NCI-H187 (cell line): ENCODE measurements around the gene STXBP6.
"Not testable (repeated sequence)": the region's sequence is repeated elsewhere in the genome, so short reads cannot be mapped to it uniquely, and the experiment has no call there.

Experiments
- DNase-seq, 2 experiments: peaks; one replicate each; lab custom pipeline; 2025; lab: John Stamatoyannopoulos, UW

STXBP6 gene

GRCh38 chr14:24986206-24986893 is 63.6 kb downstream of the STXBP6 start:
- no peak for DNase-seq

DNA sequence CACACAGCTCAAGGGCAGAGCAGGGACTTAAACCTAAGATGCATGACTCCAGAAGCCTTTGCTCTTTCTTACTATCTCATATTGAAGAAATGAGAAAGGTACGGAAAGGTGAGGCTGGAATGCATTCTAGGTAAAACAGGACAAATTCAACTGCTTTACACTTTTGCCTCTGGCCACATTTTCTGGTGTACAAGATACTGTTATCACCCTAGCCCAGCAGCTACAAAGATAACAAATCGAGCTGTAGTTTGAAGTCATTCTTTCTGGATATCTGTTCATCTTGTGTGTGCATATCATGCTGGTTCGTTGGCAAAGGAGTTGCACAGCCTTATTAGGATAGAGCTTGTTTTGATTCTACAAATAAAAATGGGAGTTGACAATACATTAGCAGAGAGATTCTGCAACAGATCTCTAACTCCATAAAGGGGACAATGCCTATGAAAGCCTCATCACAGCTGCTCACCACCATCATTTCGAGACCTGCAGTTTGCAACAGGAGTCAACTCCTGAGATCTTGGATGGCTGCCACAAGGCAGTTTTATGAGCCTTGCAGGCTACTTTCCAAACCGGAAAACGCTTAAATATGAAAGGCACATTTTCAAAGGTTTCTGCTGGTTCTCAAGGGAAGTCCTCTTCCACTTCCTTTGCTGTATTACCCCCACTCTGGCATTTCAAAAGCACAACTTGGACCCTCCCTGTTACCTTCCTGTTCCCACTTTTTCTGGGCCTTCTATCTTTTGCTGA is 64.9 kb downstream of the STXBP6 start:
- no peak for DNase-seq

GRCh38 chr14:24982472-24983155 is 67.3 kb downstream of the STXBP6 start:
- DNase-seq, result no peak

- no peak for DNase-seq
Observed at GRCh38 chr14:24979725-24980239, 70.2 kb downstream of the STXBP6 start.

GRCh38 chr14:24978862-24979724 is 70.9 kb downstream of the STXBP6 start:
- DNase-seq, result no peak

DNA sequence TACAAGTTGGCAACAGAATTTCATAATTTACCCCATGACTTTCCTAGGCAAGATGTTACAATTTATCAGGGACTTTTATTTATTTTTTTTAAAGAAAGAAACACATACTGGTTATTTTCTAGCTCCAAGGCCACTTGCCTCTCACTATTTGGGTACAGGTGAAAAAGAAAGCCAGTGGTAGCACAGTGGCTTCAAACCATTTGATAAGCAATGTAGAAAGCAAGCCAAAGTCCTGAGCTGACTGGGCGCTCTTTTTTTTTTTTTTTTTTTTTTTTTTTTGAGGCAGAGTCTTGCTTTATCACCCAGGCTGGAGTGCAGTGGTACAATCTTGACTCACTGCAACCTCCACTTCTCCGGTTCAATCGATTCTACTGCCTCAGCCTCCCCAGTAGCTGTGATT is 73.3 kb downstream of the STXBP6 start:
- DNase-seq, result no peak

- DNase-seq, result no peak
Observed at GRCh38 chr14:24975393-24975792, 74.6 kb downstream of the STXBP6 start.

DNA sequence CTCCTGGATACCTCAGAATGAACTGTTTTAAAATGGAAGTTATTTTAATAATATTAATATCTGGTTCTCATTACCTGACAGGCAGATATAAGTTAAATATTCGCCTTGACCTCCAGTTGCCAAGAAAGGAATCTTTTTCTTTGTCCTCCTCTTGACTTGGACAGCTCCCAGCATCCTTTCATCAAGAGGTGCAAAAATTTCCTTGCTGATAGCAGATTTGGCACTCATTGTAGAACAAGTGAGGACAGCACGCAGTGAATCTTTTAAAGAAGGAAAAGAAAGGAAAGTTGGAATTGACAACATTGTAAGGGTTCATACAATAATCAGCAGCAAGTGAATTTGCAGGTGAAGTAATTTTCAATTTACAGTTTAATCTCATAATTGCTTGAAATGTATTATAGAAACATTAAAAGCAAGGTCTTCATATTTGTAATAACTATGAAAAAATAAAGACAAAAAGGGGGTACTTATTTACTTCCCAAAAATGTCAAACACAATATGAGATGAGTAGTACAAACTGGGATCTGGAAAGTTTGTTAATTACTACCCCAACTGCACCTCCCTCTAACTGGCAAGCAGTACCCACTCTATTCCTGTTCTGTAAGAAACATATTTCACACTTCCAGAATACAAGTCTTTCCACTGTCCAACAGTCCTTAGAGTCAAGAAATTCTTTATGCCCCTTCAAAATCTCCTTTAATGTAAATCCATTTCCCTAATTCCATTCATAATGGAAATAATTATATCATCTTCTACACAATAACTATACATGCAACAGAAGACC is 75.2 kb downstream of the STXBP6 start:
- no peak for DNase-seq

DNA sequence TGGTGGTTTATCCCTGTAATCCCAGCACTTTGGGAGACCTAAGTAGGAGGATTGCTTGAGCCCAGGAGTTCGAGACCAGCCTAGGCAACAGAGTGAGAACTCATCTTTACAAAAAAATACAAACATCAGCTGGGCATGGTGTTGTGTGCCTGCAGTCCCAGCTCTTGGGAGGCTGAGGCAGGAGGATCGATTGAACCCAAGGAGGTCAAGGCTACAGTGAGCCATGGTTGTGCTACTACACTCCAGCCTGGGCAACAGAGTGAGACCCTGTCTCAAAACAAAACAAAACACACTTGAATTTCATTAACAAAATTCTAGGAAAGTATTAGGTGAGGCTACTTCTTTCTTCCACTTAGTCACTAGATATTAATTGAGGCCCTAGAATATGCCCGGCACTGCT is 77.1 kb downstream of the STXBP6 start:
- no peak for DNase-seq

DNA sequence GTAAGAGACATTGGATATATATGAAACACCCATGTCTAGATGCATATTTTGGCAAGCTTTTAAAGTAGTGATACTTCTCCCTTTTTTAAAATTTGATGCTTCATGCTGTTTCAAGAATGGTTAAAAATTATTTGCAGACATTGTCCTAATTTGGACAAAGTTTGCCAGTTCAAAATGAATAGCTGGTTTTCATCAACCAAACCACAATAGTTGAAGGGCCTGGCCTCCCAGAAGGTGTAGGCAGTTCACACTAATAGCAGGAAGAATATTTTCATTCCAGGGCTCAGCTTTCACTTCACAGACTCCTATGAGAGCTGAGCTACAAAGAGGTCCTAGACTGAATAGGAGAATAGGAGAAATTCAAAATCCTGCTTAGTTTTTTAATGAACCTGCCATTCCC is 78.7 kb downstream of the STXBP6 start:
- DNase-seq, result no peak

DNA sequence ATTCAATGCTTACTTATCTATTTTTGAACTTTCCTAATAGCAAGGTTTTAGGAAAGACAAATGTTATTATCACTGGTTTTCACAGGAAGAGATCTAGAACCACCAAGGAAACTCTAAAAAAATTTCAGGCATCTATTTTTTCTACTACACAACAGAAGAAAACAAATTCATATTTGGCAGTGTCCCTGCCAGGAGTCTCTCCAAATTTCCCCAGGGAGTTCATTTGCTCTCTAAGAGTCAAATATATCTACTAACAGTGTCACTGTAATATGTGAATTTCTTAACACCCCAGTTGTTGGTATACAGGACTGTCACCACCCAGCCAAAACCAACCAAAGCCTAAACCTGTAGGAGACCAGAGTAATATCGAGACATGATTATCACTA is 83.4 kb downstream of the STXBP6 start:
- no peak for DNase-seq

DNA sequence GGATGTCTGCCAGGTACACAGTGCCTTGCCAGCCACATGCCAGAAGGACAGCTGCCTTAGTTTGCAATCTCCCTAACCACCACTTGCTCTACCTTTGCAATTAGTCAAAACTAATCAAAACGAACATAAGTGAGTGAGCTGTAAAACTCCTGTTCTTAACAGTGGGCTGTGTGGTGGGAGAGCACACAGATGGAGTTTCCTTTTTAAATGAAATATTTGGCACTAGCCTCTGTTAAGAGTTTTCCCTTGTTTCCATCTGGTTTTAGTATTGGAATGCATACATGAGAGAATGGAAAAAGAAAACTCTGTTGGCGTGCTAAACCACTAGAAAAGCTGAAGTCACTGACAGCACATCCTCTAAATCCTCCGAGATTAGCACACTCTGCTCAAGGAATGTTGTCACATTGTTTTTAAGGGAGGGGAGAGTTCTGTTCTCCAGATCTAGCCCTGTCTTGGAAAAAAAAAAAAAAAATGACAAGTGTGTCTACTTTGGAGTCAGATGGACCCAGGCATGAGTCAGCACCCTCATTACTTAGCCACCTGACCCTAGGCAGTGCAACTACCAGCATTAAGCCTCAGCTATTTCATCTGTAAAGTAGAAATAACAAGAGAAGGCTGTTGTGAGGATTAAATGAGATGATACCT is 83.9 kb downstream of the STXBP6 start:
- no peak for DNase-seq

DNA sequence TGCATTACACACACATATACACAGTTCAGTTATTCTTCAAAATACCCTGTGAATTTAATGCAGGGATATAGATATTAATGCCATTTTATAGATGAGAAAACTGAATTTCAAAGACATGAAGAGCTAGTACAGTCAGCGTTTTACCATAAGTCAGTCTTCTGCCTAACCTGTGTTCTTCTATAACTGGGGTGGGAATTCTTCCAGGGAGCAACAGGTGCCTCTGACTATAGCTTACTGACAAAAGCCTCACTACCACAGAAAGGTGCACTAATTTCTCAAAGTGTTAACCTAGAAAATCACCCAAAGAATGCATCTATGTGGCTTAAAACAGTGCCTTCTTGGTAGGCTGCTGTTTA is 84.4 kb downstream of the STXBP6 start:
- no peak for DNase-seq

- no peak for DNase-seq
Observed at GRCh38 chr14:24964591-24964990, 85.4 kb downstream of the STXBP6 start.

GRCh38 chr14:24964048-24964447 is 85.9 kb downstream of the STXBP6 start:
- DNase-seq, result no peak

DNA sequence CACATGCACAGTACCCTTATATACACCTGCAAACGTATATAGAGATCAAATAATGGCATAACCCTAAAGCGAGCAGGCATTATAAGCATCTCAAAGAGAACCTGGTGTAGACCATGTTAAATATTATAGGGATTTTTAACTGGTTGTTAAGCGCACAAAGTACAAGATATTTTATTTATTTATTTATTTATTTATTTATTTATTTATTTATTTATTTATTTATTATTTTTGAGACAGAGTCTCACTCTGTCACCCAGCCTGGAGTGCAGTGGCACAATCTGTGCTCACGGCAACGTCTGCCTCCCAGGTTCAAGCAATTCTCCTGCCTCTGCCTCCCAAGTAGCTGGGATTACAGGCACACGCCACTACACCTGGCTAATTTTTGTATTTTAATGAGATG is 87.8 kb downstream of the STXBP6 start:
- DNase-seq, result not testable (repeated sequence)

DNA sequence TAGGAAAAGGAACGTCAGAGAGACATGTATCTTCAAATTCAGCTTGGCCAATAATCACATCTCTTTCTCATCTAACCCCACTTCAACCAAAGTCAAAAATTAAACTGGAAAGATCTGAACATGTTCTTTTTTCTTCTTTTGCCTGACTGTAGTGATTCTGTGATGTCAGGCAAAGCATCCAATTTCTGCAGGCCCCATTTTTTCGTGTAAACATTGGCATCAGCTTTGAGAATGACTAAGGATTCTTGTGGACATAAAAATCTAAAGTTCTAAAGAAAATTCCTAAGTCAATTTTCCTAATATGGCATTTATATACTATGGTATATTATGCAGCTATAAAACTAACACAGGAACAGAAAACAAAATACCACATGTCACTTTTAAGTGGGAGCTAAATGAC is 89.1 kb downstream of the STXBP6 start:
- DNase-seq, result no peak

DNA sequence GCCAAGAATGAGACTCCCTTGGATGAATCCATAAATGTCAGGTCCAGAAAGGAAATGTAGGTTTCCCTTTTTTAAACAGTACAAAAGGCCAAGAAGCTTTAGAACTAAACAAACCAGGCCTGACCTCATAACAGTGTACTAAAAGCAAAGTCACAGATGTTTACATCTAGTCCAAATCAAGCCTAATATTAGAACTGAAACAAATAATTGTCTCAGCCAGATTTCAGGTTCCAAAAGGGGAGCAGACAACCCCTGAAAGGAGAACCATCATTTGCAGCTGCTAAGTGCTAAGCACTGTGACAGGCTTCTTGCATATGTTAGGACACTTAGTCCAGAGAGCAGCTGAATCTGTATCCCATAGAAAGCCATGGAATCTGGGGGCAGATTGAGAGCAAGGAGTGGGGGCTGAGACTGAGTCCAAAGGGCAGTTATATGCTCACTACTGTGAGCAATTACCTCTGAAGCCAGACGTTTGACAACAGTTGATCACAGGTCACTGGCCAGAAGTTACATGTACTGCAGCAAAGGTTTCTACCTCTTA is 90.1 kb downstream of the STXBP6 start:
- DNase-seq, result no peak

DNA sequence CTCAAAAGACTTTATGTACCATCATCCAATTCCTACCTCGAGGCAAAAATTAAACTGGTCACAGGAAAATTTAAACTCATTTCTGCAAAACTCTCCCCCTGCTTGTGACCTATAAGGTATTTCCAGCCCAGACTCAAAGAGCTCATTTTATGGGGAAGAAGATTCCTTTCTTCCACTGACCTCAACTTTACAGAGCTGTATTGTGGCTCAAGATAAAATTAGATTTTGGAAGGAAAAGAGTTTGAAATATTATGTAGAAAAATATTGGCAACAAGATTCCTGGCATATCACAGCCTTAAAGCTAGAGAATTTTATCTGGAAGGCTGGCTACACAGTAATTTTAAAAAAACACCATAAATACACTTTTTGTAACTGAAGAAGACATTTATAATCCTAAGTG is 91.7 kb downstream of the STXBP6 start:
- DNase-seq, result no peak

DNA sequence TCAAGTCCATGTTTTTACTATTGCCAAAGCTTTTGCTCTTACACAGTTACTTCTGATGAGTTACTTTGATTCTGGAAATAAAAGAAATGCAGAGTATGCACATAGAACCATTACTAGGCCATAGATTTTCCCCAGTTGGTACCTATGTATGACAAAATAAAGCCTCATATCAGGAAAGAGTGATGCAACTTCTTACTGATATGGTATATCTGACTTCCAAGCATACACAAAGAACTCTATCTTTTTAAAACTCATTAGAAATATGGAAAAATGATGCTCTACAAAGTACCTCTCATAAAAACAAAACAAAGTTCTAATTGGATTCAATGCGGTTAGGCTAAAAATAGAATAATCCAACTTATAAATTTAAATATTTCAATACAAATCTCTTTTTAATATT is 92.1 kb downstream of the STXBP6 start:
- no peak for DNase-seq

- DNase-seq, result no peak
Observed at GRCh38 chr14:24956104-24956503, 93.8 kb downstream of the STXBP6 start.
